Astrocyte of the cerebellum (primary cell): ENCODE data around the gene CCDC12.

Experiments
- DNase-seq: peaks from one replicate; pipeline ENCODE4 v3.0.0-alpha.2; 2011; ENCODE audit warnings: low read depth
- H3K4me3 ChIP-seq: 2 replicates; pipeline ENCODE4 v1.5.1; 2011; ENCODE audit warnings: mild to moderate bottlenecking, low read depth, low read length, moderate library complexity
- in situ Hi-C: cut with HindIII; loops from 2 replicates; pipeline ENCODE4 v1.10.0; 2017; ENCODE audit warnings: low sequenced_read_pairs
- TF ChIP-seq, protein P1 (sequence below): IDR thresholded peaks from 2 replicates; pipeline ENCODE4 v1.5.1; 2012; ENCODE audit warnings: low read length, low read depth, moderate library complexity, mild to moderate bottlenecking; ENCODE audit errors: missing control alignments

Gene CCDC12

DNA sequence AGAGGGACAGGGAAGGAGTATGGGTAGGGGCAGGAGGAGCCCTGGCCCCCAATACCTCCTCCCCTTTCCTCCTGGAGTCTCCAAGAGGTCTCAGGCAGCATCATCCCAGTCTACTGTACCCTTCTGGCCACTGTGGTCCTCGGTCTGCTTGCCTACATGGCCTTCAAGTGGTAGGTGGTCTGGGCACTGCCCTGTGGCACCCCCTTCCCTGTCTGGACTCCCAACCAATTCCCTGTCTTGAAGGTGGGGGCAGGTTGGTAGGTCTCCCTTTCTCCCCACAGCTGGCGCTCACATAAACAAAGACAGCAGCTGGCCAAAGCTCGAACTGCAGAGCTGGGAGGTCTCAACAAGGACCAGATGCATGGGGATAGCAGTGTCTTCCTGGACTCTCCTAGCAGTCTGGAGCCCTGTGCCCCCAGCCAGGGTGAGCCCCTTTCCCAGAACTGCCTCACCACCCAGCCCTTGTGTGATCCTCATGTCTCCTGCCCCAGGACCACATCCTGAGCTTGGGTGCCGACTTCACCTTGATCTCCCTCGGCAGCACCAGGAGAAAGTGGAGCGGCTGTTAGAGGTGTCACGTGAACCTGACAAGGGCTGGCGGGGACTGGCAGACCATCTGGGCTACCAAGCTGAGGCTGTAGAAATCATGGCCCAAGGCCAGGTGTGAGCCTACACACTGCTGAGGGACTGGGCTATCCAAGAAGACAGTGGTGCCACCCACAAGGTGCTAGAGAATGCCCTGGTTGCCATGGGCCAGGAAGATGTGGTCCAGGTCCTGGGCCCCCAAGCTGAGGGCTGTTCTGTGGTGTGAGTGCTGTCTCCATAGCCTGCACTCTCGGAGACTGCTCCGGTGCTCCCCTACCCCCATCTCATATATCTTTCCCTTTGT, 36.0 kb upstream of the CCDC12 start:
- TF ChIP-seq, protein P1, sequence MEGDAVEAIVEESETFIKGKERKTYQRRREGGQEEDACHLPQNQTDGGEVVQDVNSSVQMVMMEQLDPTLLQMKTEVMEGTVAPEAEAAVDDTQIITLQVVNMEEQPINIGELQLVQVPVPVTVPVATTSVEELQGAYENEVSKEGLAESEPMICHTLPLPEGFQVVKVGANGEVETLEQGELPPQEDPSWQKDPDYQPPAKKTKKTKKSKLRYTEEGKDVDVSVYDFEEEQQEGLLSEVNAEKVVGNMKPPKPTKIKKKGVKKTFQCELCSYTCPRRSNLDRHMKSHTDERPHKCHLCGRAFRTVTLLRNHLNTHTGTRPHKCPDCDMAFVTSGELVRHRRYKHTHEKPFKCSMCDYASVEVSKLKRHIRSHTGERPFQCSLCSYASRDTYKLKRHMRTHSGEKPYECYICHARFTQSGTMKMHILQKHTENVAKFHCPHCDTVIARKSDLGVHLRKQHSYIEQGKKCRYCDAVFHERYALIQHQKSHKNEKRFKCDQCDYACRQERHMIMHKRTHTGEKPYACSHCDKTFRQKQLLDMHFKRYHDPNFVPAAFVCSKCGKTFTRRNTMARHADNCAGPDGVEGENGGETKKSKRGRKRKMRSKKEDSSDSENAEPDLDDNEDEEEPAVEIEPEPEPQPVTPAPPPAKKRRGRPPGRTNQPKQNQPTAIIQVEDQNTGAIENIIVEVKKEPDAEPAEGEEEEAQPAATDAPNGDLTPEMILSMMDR: no peak
- in situ Hi-C loops: no loop called here
- H3K4me3 ChIP-seq: no peak overlapping the region
- DNase-seq: no peak

DNA sequence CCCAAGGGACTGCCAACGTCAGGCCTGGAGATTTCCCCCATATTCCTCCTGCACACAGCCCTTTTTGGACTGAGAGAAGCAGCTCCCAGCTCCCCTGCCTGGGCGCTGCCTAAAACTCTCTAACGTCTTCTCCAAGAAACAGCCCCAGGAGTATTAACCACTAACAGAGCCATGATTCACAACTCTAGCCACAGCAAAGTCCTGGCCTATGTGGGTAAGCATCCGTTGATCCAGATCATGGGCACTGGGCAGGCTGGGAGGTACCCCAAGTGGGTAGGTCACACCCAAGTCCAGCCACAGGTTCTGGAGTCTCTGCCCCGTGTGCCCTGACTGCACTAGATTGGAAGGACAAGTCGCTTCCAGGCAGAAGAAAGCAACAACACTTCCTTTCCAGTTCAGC, 34.8 kb upstream of the CCDC12 start:
- no peak overlapping the region for H3K4me3 ChIP-seq
- no peak for DNase-seq
- in situ Hi-C loops: no loop called here
- TF ChIP-seq, protein P1: no peak

DNA sequence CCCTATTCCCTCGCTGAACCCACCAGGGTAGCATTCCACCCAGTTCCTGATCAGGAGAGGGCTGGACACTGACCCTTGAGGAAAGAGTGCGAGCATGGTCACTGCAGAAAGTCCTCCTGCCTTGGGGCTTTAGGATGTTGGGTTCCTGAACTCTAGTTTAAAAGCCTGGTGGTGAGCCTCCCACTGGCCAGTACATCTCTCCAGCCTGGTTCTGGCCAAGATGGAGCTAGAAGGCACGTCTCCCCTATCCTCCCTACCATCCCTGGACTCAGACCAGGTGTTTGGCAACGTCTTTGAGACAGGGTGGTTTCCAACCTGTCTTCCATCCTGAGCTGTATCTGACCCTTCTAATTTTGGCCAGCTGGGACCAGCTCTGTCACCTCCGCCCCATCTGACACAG, 34.4 kb upstream of the CCDC12 start:
- in situ Hi-C loops: no loop called here
- no peak for DNase-seq
- no peak overlapping the region for H3K4me3 ChIP-seq
- TF ChIP-seq, protein P1: no peak

DNA sequence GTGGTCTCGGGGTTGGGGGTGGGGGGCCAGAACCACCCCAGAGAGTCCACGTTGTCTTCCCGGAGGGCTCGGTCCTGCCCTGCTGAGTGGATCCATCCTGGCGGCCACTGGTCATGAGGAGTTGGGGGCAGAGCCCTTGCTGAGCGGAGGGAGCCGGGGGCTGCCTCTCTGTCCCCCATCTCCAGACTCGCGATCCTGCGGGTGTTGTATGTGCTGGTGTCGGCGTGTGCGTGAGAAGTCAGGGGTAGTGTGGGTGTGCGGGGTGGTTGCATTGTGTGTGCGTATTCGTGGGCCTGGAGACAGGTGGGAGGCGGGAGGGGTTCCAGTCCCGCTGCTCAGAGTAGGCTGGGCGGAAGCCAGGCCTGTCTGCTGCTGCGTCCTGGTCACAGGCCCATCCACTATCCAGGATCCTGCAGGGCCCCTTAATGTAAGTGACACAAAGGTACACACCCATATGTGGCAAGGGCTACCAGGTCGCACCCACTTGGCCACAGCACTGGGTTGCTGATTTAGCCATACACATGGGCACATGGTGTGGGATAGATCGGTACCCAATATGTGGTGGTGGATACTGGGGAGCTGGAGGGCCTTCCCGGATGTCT, 33.7 kb upstream of the CCDC12 start:
- TF ChIP-seq, protein P1: no peak
- DNase-seq: no peak
- in situ Hi-C loops: no loop called here
- peak overlapping the region; percentile 43 for H3K4me3 ChIP-seq

DNA sequence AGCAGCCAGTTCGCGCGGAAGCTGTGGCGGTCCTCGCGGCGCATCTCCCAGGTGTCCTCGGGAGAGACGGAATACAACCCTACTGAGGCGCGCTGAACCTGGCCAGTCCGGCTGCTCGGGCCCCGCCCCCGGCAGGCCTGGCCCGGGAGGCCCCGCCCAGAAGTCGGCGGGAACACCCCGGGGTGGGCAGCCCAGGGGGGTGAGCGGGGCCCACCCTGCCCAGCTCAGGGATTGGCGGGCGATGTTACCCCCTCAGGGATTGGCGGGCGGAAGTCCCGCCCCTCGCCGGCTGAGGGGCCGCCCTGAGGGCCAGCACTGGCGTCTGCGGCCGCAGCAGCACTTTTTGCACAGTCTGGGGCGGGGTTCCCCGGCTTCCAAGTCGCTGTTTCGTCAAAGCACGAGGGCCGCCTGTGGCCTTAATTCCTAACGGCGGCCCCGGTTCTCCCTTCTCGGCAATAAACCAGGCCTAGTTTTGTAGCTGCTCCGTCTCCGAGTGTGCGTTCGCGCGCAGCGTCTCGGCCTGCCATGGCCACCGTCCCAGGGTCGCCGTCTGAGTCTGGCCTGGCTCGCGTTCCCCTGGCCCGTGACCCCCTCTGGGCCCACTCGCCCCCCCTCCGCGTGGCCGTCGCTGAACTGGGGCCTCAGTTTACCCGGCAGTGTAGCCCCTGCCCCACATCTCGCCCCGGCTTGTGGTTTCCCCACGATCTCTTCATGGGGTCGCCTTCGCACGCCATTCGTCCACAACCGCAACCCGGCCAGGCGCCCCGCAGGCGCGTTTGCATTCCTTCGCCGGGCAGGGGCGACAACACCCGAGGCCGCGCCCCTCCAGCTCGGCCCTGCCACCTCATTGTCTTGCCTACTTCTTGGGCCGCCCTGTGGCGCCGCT, 32.9 kb upstream of the CCDC12 start:
- TF ChIP-seq, protein P1: no peak
- in situ Hi-C loops: no loop called here
- peak; percentile 51 for DNase-seq
- peak overlapping the region; percentile 43 for H3K4me3 ChIP-seq

DNA sequence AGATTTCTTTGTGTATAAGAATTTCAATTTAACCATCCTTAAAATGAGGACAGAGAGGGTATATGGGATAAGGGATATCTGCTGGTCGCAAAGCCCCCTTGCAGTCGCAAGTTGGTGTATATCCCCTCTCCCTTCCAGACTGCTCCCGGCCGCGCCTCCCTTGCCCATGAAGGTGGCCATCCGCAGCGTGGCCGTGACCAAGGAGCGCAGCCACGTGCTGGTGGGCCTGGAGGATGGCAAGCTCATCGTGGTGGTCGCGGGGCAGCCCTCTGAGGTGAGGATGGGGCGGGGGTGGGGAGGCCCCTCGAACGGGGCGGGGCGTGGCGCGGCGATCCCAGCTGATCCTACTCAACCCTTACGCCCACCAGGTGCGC, 32.3 kb upstream of the CCDC12 start:
- in situ Hi-C loops: no loop called here
- no peak for DNase-seq
- TF ChIP-seq, protein P1: no peak
- H3K4me3 ChIP-seq: peak overlapping the region; percentile 43
